ENCODE measurements around the gene AP2M1. TPM values are rescaled to one million over a fixed set of nuclear protein-coding genes. Genes with fewer than 3 reads are reported as not detected.
A peak's percentile ranks its signal among the peaks of the same experiment; 100 is the strongest.

AP2M1 gene
- total and polyA plus RNA-seq, 2 donors (not counting 1 experiment from before 2014, with no cell fraction given), result 430 to 746 TPM

DNA sequence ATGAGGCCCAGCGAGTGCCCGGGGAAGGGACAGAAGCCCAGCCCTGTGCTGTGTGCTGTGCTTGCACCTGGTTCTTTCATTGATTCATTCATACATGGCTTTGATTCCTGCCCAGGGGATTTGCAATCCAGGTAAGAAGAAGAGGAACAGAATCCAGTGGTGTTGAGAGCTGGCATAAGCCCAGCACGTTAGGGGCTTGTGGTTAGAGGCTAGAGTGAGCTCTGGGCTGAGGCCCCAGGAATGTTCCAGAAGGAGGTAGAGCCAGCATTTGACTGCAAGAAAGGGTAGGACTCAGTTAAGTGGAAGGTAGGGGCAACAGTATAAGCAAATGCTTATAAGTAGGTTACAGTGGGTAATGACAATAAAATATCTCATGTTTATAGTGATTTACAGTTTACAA, 57.0 kb downstream of the AP2M1 start:
- Histone ChIP-seq H3K4me1 (ENCODE audit: control insufficient read depth, extremely low read depth, insufficient read depth, low read length) (peaks cover 4% of the 10 kb centered on the region), H3K79me2 (ENCODE audit: control insufficient read depth, insufficient read depth, low read length) (no peaks in the 10 kb centered on the region), H3K4me3 (replicated peaks in 1 of 4; ENCODE audit: control extremely low read depth in 1 of 4, insufficient read depth in 1 of 4, low read depth in 3 of 4, low read length in 4 of 4) (no peak overlapping the region), H3K4me2 (ENCODE audit: extremely low read depth, insufficient read depth, low read length) (no peak overlapping the region), H3K27me3 (ENCODE audit: control insufficient read depth, insufficient read depth, low read length) (peaks cover 49% of the 10 kb centered on the region), H4K20me1 (ENCODE audit: control insufficient read depth, extremely low read depth, insufficient read depth, low read length) (no peaks in the 10 kb centered on the region), H3K9me3 (ENCODE audit: control insufficient read depth, insufficient read depth, low read depth, low read length) (no peaks in the 10 kb centered on the region), H3K36me3 (ENCODE audit: control insufficient read depth, insufficient read depth, low read length) (no peaks in the 10 kb centered on the region), H3K9ac (ENCODE audit: insufficient read depth, low read length) (no peak overlapping the region), H3K27ac (ENCODE audit: insufficient read depth, low read length) (no peak overlapping the region), H2AFZ (ENCODE audit: low read length) (no peak overlapping the region)
- TF ChIP-seq EZH2 (IDR thresholded peaks at IDR 0.05; ENCODE audit: low read length, missing control alignments), result no peak
- peak in 1 of 2 donors; percentile 14 for DNase-seq (ENCODE audit: low read depth in 2 of 2)

DNA sequence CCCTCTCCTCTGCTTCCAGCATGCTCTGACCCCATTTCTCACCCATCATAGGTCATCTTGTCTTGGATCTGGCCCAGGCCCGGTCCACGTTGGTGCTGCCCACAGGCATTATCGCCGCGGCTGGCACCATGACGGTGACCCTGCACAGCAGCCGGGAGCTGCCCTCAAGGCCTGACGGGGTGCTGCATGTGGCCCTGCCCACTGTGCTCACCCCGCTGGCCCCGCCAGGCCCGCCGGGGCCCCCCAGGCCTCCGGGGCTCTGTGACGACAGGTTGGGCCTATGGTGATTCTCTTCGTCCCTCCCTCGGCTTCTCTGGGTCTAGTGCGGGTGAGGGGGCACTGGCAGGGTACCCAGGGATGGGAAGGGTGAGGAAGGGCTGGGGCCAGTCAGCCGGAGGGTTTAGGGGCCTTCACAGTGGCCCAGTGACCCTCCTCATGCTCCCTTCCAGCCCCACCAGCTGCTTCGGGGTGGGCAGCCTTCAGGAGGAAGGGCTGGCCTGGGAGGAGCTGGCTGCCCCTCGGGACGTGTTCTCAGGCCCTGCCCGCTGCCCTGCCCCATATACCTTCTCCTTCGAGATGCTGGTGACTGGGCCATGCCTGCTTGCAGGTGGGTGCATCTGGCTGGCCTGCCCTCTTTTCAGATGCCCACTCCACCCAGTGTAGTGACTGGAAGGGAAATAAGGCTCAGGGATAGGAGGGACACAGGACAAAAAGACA, 58.6 kb downstream of the AP2M1 start:
- DNase-seq (ENCODE audit: low read depth in 2 of 2), result no peak
- no peak overlapping the region for H3K4me3 ChIP-seq (replicated peaks in 1 of 4; ENCODE audit: control extremely low read depth in 1 of 4, insufficient read depth in 1 of 4, low read depth in 3 of 4, low read length in 4 of 4)
- peaks cover 4% of the 10 kb centered on the region for H3K4me1 ChIP-seq (ENCODE audit: control insufficient read depth, extremely low read depth, insufficient read depth, low read length)
- H2AFZ ChIP-seq (ENCODE audit: low read length), result no peak overlapping the region
- no peaks in the 10 kb centered on the region for H3K36me3 ChIP-seq (ENCODE audit: control insufficient read depth, insufficient read depth, low read length)
- no peaks in the 10 kb centered on the region for H3K79me2 ChIP-seq (ENCODE audit: control insufficient read depth, insufficient read depth, low read length)
- H3K27me3 ChIP-seq (ENCODE audit: control insufficient read depth, insufficient read depth, low read length), result peaks cover 43% of the 10 kb centered on the region
- no peak overlapping the region for H3K27ac ChIP-seq (ENCODE audit: insufficient read depth, low read length)
- no peaks in the 10 kb centered on the region for H4K20me1 ChIP-seq (ENCODE audit: control insufficient read depth, extremely low read depth, insufficient read depth, low read length)
- no peaks in the 10 kb centered on the region for H3K9me3 ChIP-seq (ENCODE audit: control insufficient read depth, insufficient read depth, low read depth, low read length)
- H3K4me2 ChIP-seq (ENCODE audit: extremely low read depth, insufficient read depth, low read length), result no peak overlapping the region
- H3K9ac ChIP-seq (ENCODE audit: insufficient read depth, low read length), result no peak overlapping the region
- TF ChIP-seq EZH2 (IDR thresholded peaks at IDR 0.05; ENCODE audit: low read length, missing control alignments), result no peak
- TF ChIP-seq, protein P1, sequence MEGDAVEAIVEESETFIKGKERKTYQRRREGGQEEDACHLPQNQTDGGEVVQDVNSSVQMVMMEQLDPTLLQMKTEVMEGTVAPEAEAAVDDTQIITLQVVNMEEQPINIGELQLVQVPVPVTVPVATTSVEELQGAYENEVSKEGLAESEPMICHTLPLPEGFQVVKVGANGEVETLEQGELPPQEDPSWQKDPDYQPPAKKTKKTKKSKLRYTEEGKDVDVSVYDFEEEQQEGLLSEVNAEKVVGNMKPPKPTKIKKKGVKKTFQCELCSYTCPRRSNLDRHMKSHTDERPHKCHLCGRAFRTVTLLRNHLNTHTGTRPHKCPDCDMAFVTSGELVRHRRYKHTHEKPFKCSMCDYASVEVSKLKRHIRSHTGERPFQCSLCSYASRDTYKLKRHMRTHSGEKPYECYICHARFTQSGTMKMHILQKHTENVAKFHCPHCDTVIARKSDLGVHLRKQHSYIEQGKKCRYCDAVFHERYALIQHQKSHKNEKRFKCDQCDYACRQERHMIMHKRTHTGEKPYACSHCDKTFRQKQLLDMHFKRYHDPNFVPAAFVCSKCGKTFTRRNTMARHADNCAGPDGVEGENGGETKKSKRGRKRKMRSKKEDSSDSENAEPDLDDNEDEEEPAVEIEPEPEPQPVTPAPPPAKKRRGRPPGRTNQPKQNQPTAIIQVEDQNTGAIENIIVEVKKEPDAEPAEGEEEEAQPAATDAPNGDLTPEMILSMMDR (conservative IDR thresholded peaks at IDR 0.05 in 1 of 2, IDR thresholded peaks at IDR 0.05 in 1 of 2; ENCODE audit: low read depth in 1 of 2, low read length in 2 of 2), result no peak

Other genes with a start within 250 kb of the AP2M1 start
- 17.5 and 18.8 TPM in 2 replicates for gene ABCC5, start 157.0 kb upstream of the AP2M1 start, total RNA-seq
- 10.4 and 13.2 TPM in 2 replicates for gene ABCC5, start 157.0 kb upstream of the AP2M1 start, polyA plus RNA-seq
- gene HTR3D, start 143.1 kb upstream of the AP2M1 start, total RNA-seq, result not detected in 2 replicates
- gene HTR3D, start 143.1 kb upstream of the AP2M1 start, polyA plus RNA-seq, result not detected in 2 replicates
- not detected in 2 replicates for gene HTR3C, start 121.8 kb upstream of the AP2M1 start, total RNA-seq
- not detected in 2 replicates for gene HTR3C, start 121.8 kb upstream of the AP2M1 start, polyA plus RNA-seq
- gene HTR3E, start 77.8 kb upstream of the AP2M1 start, total RNA-seq, result not detected in 2 replicates
- not detected in 2 replicates for gene HTR3E, start 77.8 kb upstream of the AP2M1 start, polyA plus RNA-seq
- 23.4 and 26.9 TPM in 2 replicates for gene EIF2B5, start 39.5 kb upstream of the AP2M1 start, total RNA-seq
- 23.8 and 26.7 TPM in 2 replicates for gene EIF2B5, start 39.5 kb upstream of the AP2M1 start, polyA plus RNA-seq
- 32.4 and 33.7 TPM in 2 replicates for gene DVL3, start 19.5 kb upstream of the AP2M1 start, total RNA-seq
- 16.5 and 19.8 TPM in 2 replicates for gene DVL3, start 19.5 kb upstream of the AP2M1 start, polyA plus RNA-seq
- 63.9 and 65.1 TPM in 2 replicates for gene ABCF3, start 11.3 kb downstream of the AP2M1 start, total RNA-seq
- gene ABCF3, start 11.3 kb downstream of the AP2M1 start, polyA plus RNA-seq, result 31.3 and 40.2 TPM in 2 replicates
- not detected in 2 replicates for gene VWA5B2, start 54.7 kb downstream of the AP2M1 start, total RNA-seq
- not detected in 2 replicates for gene VWA5B2, start 54.7 kb downstream of the AP2M1 start, polyA plus RNA-seq
- 21.6 and 26.7 TPM in 2 replicates for gene ALG3, start 74.1 kb downstream of the AP2M1 start, total RNA-seq
- gene ALG3, start 74.1 kb downstream of the AP2M1 start, polyA plus RNA-seq, result 27.2 and 36.8 TPM in 2 replicates
- gene EEF1AKMT4, start 74.8 kb downstream of the AP2M1 start, total RNA-seq, result 1.2 and 2.3 TPM in 2 replicates
- gene EEF1AKMT4, start 74.8 kb downstream of the AP2M1 start, polyA plus RNA-seq, result 2.1 and 2.3 TPM in 2 replicates
- gene CAMK2N2, start 86.7 kb downstream of the AP2M1 start, total RNA-seq, result under 0.01 TPM in 1 of 2 replicates, not detected in the other
- 0.10 and 0.24 TPM in 2 replicates for gene CAMK2N2, start 86.7 kb downstream of the AP2M1 start, polyA plus RNA-seq
- not detected in 2 replicates for gene ECE2, start 101.2 kb downstream of the AP2M1 start, total RNA-seq
- not detected in 2 replicates for gene ECE2, start 101.2 kb downstream of the AP2M1 start, polyA plus RNA-seq
- 345 and 429 TPM in 2 replicates for gene PSMD2, start 124.4 kb downstream of the AP2M1 start, total RNA-seq
- gene PSMD2, start 124.4 kb downstream of the AP2M1 start, polyA plus RNA-seq, result 188 and 354 TPM in 2 replicates
- 187 and 263 TPM in 2 replicates for gene EIF4G1, start 139.8 kb downstream of the AP2M1 start, total RNA-seq
- 235 and 349 TPM in 2 replicates for gene EIF4G1, start 139.8 kb downstream of the AP2M1 start, polyA plus RNA-seq
- gene FAM131A, start 162.7 kb downstream of the AP2M1 start, total RNA-seq, result 18.5 and 22.3 TPM in 2 replicates
- gene FAM131A, start 162.7 kb downstream of the AP2M1 start, polyA plus RNA-seq, result 9.3 and 13.4 TPM in 2 replicates
- gene CLCN2, start 186.8 kb downstream of the AP2M1 start, total RNA-seq, result 1.8 and 3.1 TPM in 2 replicates
- 0.93 and 1.7 TPM in 2 replicates for gene CLCN2, start 186.8 kb downstream of the AP2M1 start, polyA plus RNA-seq
- gene POLR2H, start 186.9 kb downstream of the AP2M1 start, total RNA-seq, result 59.6 and 62.4 TPM in 2 replicates
- 100 and 124 TPM in 2 replicates for gene POLR2H, start 186.9 kb downstream of the AP2M1 start, polyA plus RNA-seq
- gene THPO, start 203.4 kb downstream of the AP2M1 start, total RNA-seq, result 0.50 and 0.51 TPM in 2 replicates
- 0.16 and 0.27 TPM in 2 replicates for gene THPO, start 203.4 kb downstream of the AP2M1 start, polyA plus RNA-seq
- 1.3 and 4.8 TPM in 2 replicates for gene CHRD, start 205.2 kb downstream of the AP2M1 start, total RNA-seq
- gene CHRD, start 205.2 kb downstream of the AP2M1 start, polyA plus RNA-seq, result 0.46 and 1.3 TPM in 2 replicates